NCI-H82 treated with DMSO at 0.1 percent for 48 hours (cell line): ENCODE data around the gene ROCK2.

Experiments
- DNase-seq: peaks from one replicate; lab custom pipeline; 2025; ENCODE audit not compliant: unreplicated experiment; lab: John Stamatoyannopoulos, UW

Gene ROCK2

GRCh38 chr2:11312770-11313471 lies 31.5 kb downstream of the ROCK2 start:
- no peak for DNase-seq

DNA sequence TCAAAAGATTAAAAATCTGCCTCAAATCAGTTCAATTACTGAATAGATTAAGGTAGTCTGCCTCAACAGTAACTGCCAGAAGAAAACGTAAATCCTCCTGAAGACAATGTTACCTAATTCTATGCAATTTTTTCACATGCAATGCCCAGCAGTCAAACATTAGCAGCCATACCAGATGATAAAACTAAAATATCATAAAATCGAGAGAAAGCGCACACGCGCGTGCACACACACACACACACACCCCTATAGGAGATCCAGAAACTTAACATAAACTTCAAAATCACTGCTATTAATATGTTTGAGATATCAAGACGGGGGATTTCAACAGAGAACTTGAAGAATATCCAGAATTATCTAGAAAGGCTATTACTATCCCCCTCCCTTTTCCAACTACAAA lies 32.9 kb downstream of the ROCK2 start:
- no peak for DNase-seq

GRCh38 chr2:11310212-11310611 lies 34.2 kb downstream of the ROCK2 start:
- DNase-seq, result no peak

DNA sequence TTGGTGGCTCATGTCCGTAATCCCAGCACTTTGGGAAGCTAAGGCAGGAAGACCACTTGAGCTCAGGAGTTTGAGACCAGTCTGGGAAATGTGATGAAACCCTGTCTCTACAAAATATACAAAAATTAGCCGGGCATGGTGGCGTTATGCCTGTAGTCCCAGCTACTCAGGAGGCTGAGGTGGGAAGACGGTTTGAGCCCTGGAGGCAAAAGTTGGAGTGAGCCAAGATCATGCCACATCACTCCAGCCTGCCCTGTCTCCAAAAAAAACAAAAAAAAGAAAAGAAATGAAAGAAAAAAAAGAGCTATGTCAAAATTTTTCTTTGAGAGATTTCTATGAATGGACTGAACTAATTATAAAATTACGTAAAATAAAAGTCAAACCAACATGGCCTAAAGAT lies 34.7 kb downstream of the ROCK2 start:
- DNase-seq, result no peak

- DNase-seq, result no peak
Measured at GRCh38 chr2:11307764-11308415, 36.5 kb downstream of the ROCK2 start.

DNA sequence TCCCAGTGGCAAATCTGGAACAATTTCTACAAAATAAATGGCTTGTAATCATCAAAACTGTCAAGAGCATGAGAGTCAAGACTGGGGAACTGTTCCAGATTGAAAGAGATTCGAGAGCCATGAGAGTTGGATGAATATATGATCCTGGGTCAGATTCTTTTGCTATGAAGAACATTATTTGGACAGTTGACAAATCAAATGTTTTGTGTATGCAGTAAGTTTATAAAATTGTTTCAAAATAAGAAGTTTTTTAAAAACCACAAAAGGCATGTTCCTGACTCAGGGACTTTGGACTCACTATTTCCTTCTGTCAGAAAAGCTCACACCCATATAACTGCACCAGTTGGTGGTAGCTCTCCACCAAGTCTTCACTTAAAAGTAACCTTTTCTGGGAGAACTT lies 38.5 kb downstream of the ROCK2 start:
- no peak for DNase-seq

DNA sequence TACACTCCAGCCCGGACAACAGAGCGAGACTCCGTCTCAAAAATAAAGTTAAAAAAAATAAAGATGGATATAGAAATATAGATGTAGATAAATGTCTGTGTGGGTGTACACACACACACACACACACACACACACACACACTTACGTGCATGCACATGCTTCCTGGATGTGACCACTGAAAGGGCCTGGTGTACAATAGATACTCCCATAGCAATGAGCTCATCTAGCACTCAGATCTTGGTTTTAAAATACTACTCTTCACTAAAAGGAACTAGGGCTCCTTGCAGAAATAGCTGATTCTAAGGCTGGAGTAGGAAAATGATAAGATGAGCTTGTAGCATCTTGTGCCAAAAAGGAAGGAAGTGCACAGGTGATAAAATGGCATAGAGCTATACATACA lies 39.1 kb downstream of the ROCK2 start:
- no peak for DNase-seq

- DNase-seq, result no peak
Measured at GRCh38 chr2:11304476-11304875, 40.0 kb downstream of the ROCK2 start.

- DNase-seq, result no peak
Measured at GRCh38 chr2:11303290-11304013, 41.0 kb downstream of the ROCK2 start.

- DNase-seq, result no peak
Measured at GRCh38 chr2:11299439-11299838, 45.0 kb downstream of the ROCK2 start.

GRCh38 chr2:11298592-11298991 lies 45.8 kb downstream of the ROCK2 start:
- DNase-seq, result no peak

DNA sequence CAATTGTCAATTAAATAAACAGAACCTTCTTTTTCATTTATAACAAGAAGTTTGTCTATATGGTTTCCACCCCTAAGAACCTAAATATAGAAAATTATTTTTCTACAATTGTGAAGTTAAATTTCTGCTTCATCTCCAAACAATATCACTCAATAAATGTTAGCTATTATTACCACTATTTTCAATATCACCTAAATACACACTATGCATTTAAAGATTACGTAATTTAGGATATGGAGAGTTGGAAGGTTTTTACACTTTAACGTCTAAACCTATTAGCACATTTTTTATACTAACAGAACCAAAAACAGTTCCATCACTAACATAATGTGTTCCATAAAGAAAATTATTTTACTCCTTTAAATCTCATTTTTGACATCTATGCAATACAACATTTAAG lies 48.0 kb downstream of the ROCK2 start:
- DNase-seq, result no peak

DNA sequence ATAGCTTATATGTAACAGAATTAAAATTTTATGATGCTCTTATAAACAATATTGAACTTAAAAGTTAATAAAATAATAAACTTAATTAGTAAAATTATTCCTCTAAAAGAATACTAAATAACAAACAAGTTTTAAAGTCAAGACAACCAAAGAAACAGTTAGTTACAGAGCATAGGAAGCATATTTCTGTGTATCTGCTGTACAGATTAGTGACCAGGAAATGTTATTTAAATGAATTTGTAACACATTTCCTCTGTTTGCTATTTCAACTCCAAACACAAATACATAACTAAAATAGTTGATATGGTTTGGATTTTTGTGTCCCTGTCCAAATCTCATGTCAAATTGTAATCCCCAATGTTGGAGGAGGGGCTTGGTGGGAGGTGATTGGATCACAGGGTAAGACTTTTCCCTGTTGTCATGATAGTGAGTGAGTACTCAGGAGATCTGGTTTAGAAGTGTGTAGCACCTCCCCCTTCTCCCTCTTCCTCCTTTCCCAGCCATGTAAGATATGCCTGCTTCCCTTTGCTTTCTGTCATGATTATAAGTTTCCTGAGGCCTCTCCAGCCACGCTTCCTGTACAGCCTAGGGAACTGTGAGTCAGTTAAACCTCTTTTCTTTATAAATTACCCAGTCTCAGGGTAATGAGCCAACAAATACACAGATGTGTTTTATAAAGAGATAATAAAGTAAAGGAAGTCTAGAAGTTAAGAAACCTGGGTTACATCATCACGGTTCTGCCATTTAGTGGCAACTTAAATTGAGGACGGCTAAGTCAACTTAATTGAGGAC lies 51.8 kb downstream of the ROCK2 start:
- no peak for DNase-seq

- DNase-seq, result no peak
Measured at GRCh38 chr2:11290713-11291112, 53.7 kb downstream of the ROCK2 start.

DNA sequence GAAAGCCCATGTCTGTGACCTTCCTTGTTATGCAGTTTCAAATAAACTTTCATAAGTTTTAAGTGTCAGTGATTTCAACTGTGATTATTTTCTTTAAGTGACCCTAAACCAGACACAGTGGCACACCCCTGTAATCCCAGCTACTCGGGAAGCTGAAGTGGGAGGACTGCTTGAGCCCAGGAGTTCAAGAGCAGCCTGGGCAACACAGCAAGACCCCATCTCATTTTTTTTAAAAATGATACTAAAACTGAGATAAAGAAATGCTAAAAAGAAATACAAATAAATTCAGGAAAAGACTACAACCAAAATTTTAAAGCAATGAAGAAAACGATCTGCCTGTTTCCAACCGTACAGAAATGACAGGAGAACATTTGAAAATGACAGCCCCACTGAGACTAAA lies 54.2 kb downstream of the ROCK2 start:
- DNase-seq, result no peak

DNA sequence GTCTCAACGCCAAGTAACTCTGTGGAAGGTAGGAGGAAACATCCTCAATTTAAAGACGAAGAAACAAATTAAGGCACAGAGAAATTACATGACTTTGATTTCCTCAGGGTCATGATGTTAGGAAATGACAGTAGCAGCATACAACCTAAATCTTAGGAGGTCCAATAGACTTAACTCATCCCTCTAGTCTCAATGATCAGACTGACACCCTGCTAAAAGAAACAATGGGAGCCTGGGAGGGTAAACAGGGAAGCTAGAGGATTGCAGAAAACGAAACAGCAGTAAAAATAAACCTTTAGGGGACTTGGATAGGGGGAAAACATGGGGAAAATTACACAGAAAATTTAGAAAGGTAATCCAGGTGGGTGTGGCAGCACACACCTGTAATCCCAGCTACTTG lies 56.0 kb downstream of the ROCK2 start:
- DNase-seq, result no peak

GRCh38 chr2:11286749-11287148 lies 57.7 kb downstream of the ROCK2 start:
- DNase-seq, result no peak

DNA sequence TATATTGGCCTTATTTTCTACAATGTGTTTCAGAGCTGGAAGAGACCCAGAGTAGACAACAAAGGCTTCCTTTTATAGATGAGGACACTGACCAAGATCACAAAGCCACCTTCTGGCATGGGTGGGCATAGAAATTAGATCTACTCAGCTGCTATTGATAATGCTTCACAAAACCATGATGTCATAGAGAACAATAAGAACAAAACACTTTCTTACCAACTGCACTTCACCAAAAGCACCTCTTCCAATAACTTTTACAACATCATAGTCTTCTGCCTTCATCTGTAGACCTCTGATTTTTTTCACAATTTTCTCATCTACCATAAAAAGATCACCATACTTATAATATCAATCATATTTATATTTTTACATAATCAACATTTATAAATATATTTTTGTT lies 58.1 kb downstream of the ROCK2 start:
- no peak for DNase-seq

DNA sequence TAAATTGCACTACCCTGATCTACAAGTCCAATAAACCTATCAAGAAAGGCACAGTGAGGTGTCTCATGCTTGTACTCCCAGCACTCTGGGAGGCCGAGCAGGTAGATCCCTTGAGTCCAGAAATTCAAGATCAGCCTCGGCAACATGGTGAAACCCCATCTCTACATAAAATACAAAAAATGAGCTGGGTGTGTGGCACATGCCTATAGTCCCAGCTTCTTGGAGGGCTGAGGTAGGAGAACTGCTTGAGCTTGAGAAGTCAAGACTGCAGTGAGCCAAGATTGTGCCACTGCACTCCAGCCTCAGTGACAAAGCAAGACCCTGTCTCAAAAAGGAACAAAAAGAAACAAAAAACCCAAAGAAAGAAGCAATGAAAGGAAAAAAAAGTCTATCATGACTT lies 58.9 kb downstream of the ROCK2 start:
- no peak for DNase-seq

GRCh38 chr2:11281186-11281585 lies 63.2 kb downstream of the ROCK2 start:
- DNase-seq, result no peak

DNA sequence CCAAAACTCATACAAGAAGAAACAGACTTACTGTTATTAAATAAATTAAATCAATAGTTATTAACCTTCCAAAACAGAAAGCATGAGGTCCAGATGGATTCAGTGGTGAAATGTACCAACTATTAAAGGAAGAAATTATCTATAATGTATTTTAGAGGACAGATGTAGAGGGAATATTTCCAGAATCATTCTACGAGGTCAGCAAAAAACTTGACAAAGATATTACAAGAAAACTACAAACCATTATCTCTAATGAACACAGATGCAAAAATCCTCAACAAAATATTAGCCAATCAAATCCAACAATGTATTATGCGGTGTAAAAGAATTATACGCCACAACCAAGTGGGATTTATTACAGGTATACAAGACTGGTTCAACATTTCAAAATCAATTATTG lies 63.7 kb downstream of the ROCK2 start:
- DNase-seq, result no peak

DNA sequence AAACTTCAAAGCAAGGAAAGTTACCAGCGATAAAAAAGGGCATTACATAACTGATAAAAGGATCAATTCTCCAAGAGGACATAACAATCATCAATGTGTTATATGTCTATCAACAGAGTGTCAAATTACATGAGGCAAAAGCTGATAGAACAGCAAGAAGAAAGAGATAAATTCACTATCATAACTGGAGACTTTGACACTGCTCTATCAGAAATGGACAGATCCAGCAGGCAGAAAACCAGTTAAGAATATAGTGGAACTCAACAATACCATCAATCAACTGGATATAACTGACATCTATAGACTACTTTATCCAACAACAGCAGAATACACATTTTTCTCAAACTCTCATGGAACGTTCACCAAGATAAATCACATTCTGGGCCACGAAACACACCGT lies 65.0 kb downstream of the ROCK2 start:
- no peak for DNase-seq
